Measurements from ENCODE around the gene LEAP2. TPM values are rescaled to one million over a fixed set of nuclear protein-coding genes. Genes with fewer than 3 reads are reported as not detected.
A peak's percentile ranks its signal among the peaks of the same experiment; 100 is the strongest.

LEAP2 gene
- total and polyA plus RNA-seq, 2 of the 4 experiments (the other 2 are of a cell fraction), result under 0.01 to 0.36 TPM

- Histone ChIP-seq H2BK20ac (ENCODE audit: low read depth, low read length) (no peak overlapping the region), H2BK5ac (ENCODE audit: low read depth, low read length, poor library complexity, severe bottlenecking) (no peak overlapping the region), H2BK15ac (ENCODE audit: low read depth, low read length) (no peak overlapping the region), H3K27me3 (ENCODE audit: control insufficient read depth, insufficient read depth, low read length) (no peaks in the 10 kb centered on the region), H2BK120ac (ENCODE audit: low read depth, low read length) (no peak overlapping the region), H3K9me1 (ENCODE audit: insufficient read depth, low read length) (no peaks in the 10 kb centered on the region; the same call in 1 of the 2 replicates), H3K79me1 (ENCODE audit: low read depth in 1 of 2, low read length in 2 of 2) (peaks cover 12 to 14% of the 10 kb centered on the region in 2 experiments), H3K4ac (ENCODE audit: low read depth, low read length) (no peak overlapping the region), H4K5ac (ENCODE audit: low read depth, low read length) (no peak overlapping the region), H2AK5ac (ENCODE audit: low read depth, low read length) (no peak overlapping the region), H3K4me2 (ENCODE audit: low read depth, low read length) (no peak overlapping the region), H3K4me1 (ENCODE audit: control insufficient read depth, insufficient read depth, low read length) (0 out of 2 replicates have a peak, but pooled peaks cover 2% of the 10 kb centered on the region), H3K18ac (ENCODE audit: low read depth, low read length) (no peak overlapping the region), H3K23ac (ENCODE audit: low read depth, low read length) (no peak overlapping the region), H4K20me1 (ENCODE audit: insufficient read depth, low read length) (no peaks in the 10 kb centered on the region; the same call in 1 of the 2 replicates), H3K9ac (ENCODE audit: low read depth, low read length) (no peak overlapping the region), H3K56ac (ENCODE audit: extremely low read depth, insufficient read depth, low read length) (no peak overlapping the region), H2AK9ac (replicated peaks; ENCODE audit: low read depth, low read length, poor library complexity) (no peak overlapping the region), H2AFZ (replicated peaks; ENCODE audit: low read length, poor library complexity) (no peak overlapping the region), H3K4me3 (ENCODE audit: insufficient read depth, low read depth, low read length) (no peak overlapping the region), H4K8ac (ENCODE audit: low read depth in 2 of 2, low read length in 2 of 2) (no peak overlapping the region), H3K9me3 (ENCODE audit: control insufficient read depth, insufficient read depth, low read length) (no peaks in the 10 kb centered on the region), H3K14ac (replicated peaks; ENCODE audit: low read depth, low read length) (no peak overlapping the region), H4K91ac (ENCODE audit: insufficient read depth, low read depth, low read length) (no peak overlapping the region), H3K27ac (ENCODE audit: insufficient read depth, low read length) (no peak overlapping the region), H3K36me3 (ENCODE audit: control insufficient read depth, insufficient read depth, low read length) (peaks cover 44% of the 10 kb centered on the region)
- WGBS, 2 experiments (ENCODE audit: extremely low coverage in 2 of 2, insufficient read length in 1 of 2), result no CpG with 5 or more reads among the region's 1 CpG
- ATAC-seq (ENCODE audit: low read depth) (peak; percentile 68), DNase-seq (peak; percentile 59)
- intact Hi-C loops (cut with micrococcal nuclease) (no loop called here), in situ Hi-C loops (cut with MboI; ENCODE audit: low sequenced_read_pairs) (no loop called here), dilution Hi-C loops (cut with HindIII; ENCODE audit: low sequenced_read_pairs, unreplicated experiment) (no loop called here)
- no peak for TF ChIP-seq ELK1 (IDR thresholded peaks at IDR 0.05; ENCODE audit: borderline replicate concordance, low read depth, low read length)
- TF ChIP-seq POLR2A (IDR thresholded peaks at IDR 0.05; ENCODE audit: low read depth, low read length), result no peak
- TF ChIP-seq RFX5 (IDR thresholded peaks at IDR 0.05; ENCODE audit: low read depth, low read length), result no peak
- no peak for TF ChIP-seq MAFK (IDR thresholded peaks at IDR 0.05; ENCODE audit: low read depth, low read length)
- TF ChIP-seq MXI1 (IDR thresholded peaks at IDR 0.05; ENCODE audit: borderline replicate concordance, low read depth, low read length), result no peak
- no peak for TF ChIP-seq RCOR1 (IDR thresholded peaks at IDR 0.05; ENCODE audit: insufficient replicate concordance, low read length)
- TF ChIP-seq MAZ (IDR thresholded peaks at IDR 0.05; ENCODE audit: borderline replicate concordance, low read depth, low read length), result no peak
- no peak for TF ChIP-seq NFE2L2 (IDR thresholded peaks at IDR 0.05; ENCODE audit: low read depth, low read length)
- no TSS peak for BruUV-seq (replicated peaks)
- ChIA-PET CTCF (interaction anchor here (0.9 kb wide), 1 partner anchor 10 kb away, joined by 4 read pairs; no protein-coding TSS in a partner anchor), POLR2A (ENCODE audit: unreplicated experiment) (interaction anchor here (0.6 kb wide), 1 partner anchor 161 kb away, joined by 3 read pairs; no protein-coding TSS in a partner anchor)
Observed at GRCh38 chr5:132887283-132887682, 13.8 kb downstream of the LEAP2 start.
